Thyroid gland (tissue), 4 donors: ENCODE data around the gene SH3RF1.

Experiments used
- POLR2A ChIP-seq, 2 donors: fragments of 450-650 bp; IDR thresholded peaks; one replicate each; pipeline ENCODE4 v1.6.1; 2017; ENCODE audit warnings: antibody characterized with exemption in 2 of 2, mild to moderate bottlenecking in 2 of 2, moderate library complexity in 1 of 2
- TF ChIP-seq, protein P1 (sequence below), 6 experiments: fragments of 200-600 bp in 3 of 6; fragments of 450-650 bp in 3 of 6; sonication (generic) in 3 of 6; IDR thresholded peaks; one replicate each; pipeline ENCODE4 v1.5.1; 2016 to 2019; ENCODE audit warnings: antibody characterized with exemption in 6 of 6, mild to moderate bottlenecking in 2 of 6, inconsistent platforms in 1 of 6, moderate library complexity in 1 of 6

DNA sequence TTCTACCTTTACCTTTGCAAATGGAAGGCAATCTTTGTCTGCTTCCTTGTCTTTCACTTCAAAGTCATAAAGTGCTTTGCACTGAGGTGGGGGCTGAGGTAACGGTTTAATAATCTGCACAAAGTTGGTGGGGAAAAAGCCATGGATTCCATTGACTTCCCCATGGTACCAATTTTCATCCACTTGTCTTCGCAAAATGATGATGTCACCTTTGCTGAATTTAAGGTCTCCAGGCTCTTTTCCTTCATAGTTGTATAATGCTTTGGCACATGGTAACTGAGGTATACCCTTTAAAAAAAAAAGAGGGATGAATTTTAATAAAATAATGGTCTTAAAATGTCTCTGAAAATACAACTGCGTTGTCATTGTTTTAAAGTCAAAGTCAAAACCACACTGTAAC, 114.4 kb downstream of the SH3RF1 start:
- TF ChIP-seq, protein P1, sequence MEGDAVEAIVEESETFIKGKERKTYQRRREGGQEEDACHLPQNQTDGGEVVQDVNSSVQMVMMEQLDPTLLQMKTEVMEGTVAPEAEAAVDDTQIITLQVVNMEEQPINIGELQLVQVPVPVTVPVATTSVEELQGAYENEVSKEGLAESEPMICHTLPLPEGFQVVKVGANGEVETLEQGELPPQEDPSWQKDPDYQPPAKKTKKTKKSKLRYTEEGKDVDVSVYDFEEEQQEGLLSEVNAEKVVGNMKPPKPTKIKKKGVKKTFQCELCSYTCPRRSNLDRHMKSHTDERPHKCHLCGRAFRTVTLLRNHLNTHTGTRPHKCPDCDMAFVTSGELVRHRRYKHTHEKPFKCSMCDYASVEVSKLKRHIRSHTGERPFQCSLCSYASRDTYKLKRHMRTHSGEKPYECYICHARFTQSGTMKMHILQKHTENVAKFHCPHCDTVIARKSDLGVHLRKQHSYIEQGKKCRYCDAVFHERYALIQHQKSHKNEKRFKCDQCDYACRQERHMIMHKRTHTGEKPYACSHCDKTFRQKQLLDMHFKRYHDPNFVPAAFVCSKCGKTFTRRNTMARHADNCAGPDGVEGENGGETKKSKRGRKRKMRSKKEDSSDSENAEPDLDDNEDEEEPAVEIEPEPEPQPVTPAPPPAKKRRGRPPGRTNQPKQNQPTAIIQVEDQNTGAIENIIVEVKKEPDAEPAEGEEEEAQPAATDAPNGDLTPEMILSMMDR (IDR thresholded peaks at IDR 0.05), result no peak
- no peak for TF ChIP-seq POLR2A (IDR thresholded peaks at IDR 0.05)
